Measurements from ENCODE around the gene RIOK2. TPM values are rescaled to one million over a fixed set of nuclear protein-coding genes. Genes with fewer than 3 reads are reported as not detected.
"Not testable (repeated sequence)": the region's sequence is repeated elsewhere in the genome, so short reads cannot be mapped to it uniquely, and the experiment has no call there.

RIOK2 gene
- total RNA-seq, 2 donors from 2014 or later = 7.3 to 16.9 TPM

- Histone ChIP-seq H3K27me3 (no peaks in the 10 kb centered on the region), H3K9me3 (no peaks in the 10 kb centered on the region), H3K4me1 (no peaks in the 10 kb centered on the region), H3K27ac (no peak overlapping the region), H3K4me3 (no peak overlapping the region), H3K36me3 (replicated peaks in 1 of 2; ENCODE audit: insufficient read depth in 1 of 2, low read depth in 2 of 2) (no peaks in the 10 kb centered on the region)
- 94 to 98% methylated on average over 6 of the region's 6 CpGs for WGBS, 2 donors
- TF ChIP-seq CTCF (IDR thresholded peaks at IDR 0.05) (no peak), POLR2A (IDR thresholded peaks at IDR 0.05) (no peak)
- no peak for ATAC-seq
- intact Hi-C loops (cut with DNase I) = no loop called here
- no peak for DNase-seq
Observed at GRCh38 chr5:97208184-97208713, 25.2 kb upstream of the RIOK2 start.

- no peak for TF ChIP-seq POLR2A (IDR thresholded peaks at IDR 0.05)
- no peak for TF ChIP-seq CTCF (IDR thresholded peaks at IDR 0.05)
- 18 to 29% methylated on average over 2 of the region's 2 CpGs for WGBS, 2 donors
Observed at GRCh38 chr5:97194366-97194765, 11.3 kb upstream of the RIOK2 start.

GRCh38 chr5:97193355-97193688 is 10.3 kb upstream of the RIOK2 start:
- 78 to 89% methylated on average over 4 of the region's 4 CpGs for WGBS, 2 donors
- Histone ChIP-seq H3K4me1 (no peaks in the 10 kb centered on the region), H3K27ac (no peak overlapping the region), H3K9me3 (no peaks in the 10 kb centered on the region), H3K4me3 (no peak overlapping the region), H3K27me3 (no peaks in the 10 kb centered on the region), H3K36me3 (replicated peaks in 1 of 2; ENCODE audit: insufficient read depth in 1 of 2, low read depth in 2 of 2) (no peaks in the 10 kb centered on the region)
- DNase-seq (no peak), ATAC-seq (no peak)
- intact Hi-C loops (cut with DNase I) = no loop called here
- TF ChIP-seq POLR2A (IDR thresholded peaks at IDR 0.05) (no peak), CTCF (IDR thresholded peaks at IDR 0.05) (no peak)

More at GRCh38 chr5:97194366-97194765, 11.3 kb upstream of the RIOK2 start:
- Histone ChIP-seq H3K4me1 (no peaks in the 10 kb centered on the region), H3K27me3 (no peaks in the 10 kb centered on the region), H3K9me3 (no peaks in the 10 kb centered on the region), H3K4me3 (no peak overlapping the region), H3K27ac (no peak overlapping the region), H3K36me3 (replicated peaks in 1 of 2; ENCODE audit: insufficient read depth in 1 of 2, low read depth in 2 of 2) (no peaks in the 10 kb centered on the region)
- no peak for DNase-seq
- intact Hi-C loops (cut with DNase I) = no loop called here
- ATAC-seq = no peak

- Histone ChIP-seq H3K4me3 (no peak overlapping the region), H3K27me3 (no peaks in the 10 kb centered on the region), H3K9me3 (no peaks in the 10 kb centered on the region), H3K4me1 (no peaks in the 10 kb centered on the region), H3K27ac (no peak overlapping the region), H3K36me3 (replicated peaks in 1 of 2; ENCODE audit: insufficient read depth in 1 of 2, low read depth in 2 of 2) (no peaks in the 10 kb centered on the region)
- DNase-seq (no peak), ATAC-seq (no peak)
- intact Hi-C loops (cut with DNase I) = no loop called here
- 69 to 82% methylated on average over 5 of the region's 5 CpGs for WGBS, 2 donors
- TF ChIP-seq CTCF (IDR thresholded peaks at IDR 0.05) = no peak
- TF ChIP-seq POLR2A (IDR thresholded peaks at IDR 0.05) = no peak
Observed at GRCh38 chr5:97192580-97193354, 9.7 kb upstream of the RIOK2 start.

- TF ChIP-seq POLR2A (IDR thresholded peaks at IDR 0.05) (no peak), CTCF (IDR thresholded peaks at IDR 0.05) (no peak)
- intact Hi-C loops (cut with DNase I) = no loop called here
- Histone ChIP-seq H3K9me3 (no peaks in the 10 kb centered on the region), H3K27ac (no peak overlapping the region), H3K36me3 (replicated peaks in 1 of 2; ENCODE audit: insufficient read depth in 1 of 2, low read depth in 2 of 2) (no peaks in the 10 kb centered on the region), H3K4me3 (no peak overlapping the region), H3K4me1 (no peaks in the 10 kb centered on the region), H3K27me3 (no peaks in the 10 kb centered on the region)
- ATAC-seq = no peak
- 76 to 85% methylated on average over 2 of the region's 2 CpGs for WGBS, 2 donors
- no peak for DNase-seq
Observed at GRCh38 chr5:97191893-97192292, 8.8 kb upstream of the RIOK2 start.

- intact Hi-C loops (cut with DNase I); H3K4me3 ChIP-seq; ATAC-seq; H3K4me1 ChIP-seq; H3K9me3 ChIP-seq; H3K36me3 ChIP-seq (replicated peaks in 1 of 2; ENCODE audit: insufficient read depth in 1 of 2, low read depth in 2 of 2); DNase-seq; H3K27ac ChIP-seq; H3K27me3 ChIP-seq: not testable (repeated sequence)
- 91 to 96% methylated on average over 1 of the region's 1 CpG for WGBS, 2 donors
Observed at GRCh38 chr5:97189523-97189922, 6.5 kb upstream of the RIOK2 start.

Data from body of pancreas (tissue), 4 donors.